Embryonic facial prominence (tissue), 1 donor: ENCODE results near the gene EFCAB13.
"Not testable (repeated sequence)": the region's sequence is repeated elsewhere in the genome, so short reads cannot be mapped to it uniquely, and the experiment has no call there.

Experiments used
- DNase-seq: peaks from one replicate; pipeline ENCODE4 v3.0.0-alpha.2; 2016; ENCODE audit errors: extremely low spot score

Gene EFCAB13

DNA sequence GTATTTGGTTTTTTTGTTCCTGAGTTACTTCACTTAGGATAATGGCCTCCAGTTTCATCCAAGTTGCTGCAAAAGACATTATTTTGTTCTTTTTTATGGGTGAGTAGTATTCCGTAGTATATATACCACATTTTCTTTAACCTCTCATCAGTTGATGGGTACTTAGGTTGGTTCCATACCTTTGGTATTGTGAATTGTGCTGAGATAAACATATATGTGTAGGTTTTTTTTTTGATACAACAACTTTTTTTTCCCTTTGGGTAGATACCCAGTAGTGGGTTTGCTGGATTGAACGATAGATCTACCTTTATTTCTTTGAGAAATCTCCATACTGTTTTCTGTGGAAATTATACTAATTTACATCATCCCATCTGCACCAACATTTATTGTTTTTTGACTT lies 6.8 kb downstream of the EFCAB13 start:
- no peak for DNase-seq

DNA sequence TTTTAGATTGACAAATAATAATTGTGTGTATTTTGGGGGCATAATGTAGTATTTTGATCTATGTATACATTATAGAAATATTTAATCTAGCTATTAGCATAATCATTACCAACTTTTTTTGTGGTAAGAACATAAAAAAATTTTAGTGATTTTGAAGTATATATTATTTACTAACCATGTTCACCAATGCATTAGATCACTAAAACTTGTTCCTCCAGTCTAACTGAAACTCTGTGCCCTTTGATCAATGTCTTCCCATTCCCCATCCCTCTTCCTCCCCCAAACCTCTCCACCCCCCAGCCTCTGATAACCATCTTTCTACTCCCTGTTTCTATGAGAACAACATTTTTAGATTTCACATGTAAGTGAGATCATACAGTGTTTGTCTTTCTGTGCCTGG lies 8.5 kb downstream of the EFCAB13 start:
- DNase-seq: no peak

- DNase-seq: no peak
Measured at GRCh38 chr17:47335101-47335936, 11.6 kb downstream of the EFCAB13 start.

DNA sequence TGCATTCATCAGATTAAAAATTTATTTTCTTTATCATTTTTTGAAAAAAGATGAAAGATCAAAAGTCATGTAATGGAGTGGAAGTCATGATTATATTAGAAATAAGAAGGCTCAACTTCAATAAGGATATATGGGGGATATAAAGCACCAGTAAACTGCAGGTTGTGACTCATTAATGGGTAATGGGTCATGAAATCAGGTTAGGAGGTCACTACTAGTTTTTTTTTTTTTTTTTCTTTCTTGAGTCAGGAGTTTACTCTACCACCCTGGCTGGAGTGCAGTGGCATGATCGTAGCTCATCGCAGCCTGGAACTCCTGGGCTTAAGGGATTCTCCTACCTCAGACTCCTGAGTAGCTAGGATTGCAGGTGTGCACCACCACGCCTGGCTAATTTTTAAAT lies 14.3 kb downstream of the EFCAB13 start:
- DNase-seq: no peak

DNA sequence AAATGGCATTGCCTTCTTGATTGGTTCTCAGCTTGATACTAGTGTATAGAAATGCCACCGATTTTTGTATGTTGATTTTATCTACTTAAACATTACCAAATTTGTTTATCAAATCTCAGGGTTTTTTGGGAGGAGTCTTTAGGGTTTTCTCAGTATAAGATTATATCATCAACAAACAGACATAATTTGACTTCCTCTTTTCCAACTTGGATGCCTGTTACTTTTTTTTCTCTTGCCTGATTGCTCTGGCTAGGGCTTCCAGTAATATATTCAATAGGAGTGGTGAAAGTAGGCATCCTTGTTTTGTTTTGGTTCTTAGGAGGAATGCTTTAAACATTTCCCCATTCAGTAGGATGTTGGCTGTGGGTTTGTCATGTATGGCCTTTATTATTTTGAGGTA lies 29.1 kb downstream of the EFCAB13 start:
- no peak for DNase-seq

DNA sequence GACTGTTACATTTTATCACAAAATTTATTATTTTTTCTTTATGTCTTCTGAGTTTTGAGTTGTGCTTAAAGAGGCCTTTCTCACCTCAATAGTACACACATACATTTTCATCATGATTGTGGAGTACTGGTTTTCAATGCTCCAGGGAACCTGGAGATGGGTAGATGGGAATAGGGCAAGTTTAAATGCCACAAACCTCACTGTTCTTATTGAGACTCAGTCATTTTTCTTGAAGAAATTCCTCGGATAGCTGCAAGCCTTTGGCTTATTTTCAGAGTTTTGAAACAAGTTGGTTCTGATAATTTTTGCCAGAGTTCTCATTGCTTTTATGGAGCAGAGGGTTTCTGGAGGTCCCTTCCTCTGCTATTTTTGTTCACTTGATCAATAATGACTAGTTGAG lies 34.9 kb downstream of the EFCAB13 start:
- DNase-seq: no peak

- DNase-seq: no peak
Measured at GRCh38 chr17:47363171-47363570, 39.4 kb downstream of the EFCAB13 start.

DNA sequence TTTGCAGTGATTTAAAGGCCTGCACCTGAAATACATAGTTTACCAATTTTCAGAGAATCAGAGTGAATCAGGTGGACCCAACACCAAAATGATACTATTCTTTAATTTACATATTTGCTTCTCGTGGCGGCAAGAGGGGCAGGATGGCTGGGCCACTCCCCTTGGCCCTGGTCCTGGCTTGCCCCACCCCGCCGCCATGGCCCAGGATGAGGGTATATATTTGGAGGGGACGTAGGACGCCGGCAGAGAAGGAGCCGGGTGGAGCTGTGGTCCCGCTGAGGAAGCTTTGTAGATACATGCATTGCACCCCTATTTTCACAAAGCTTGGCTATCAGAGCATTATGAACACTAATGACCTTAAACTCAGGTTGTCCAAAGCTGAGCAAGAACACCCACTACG lies 43.5 kb downstream of the EFCAB13 start:
- no peak for DNase-seq

DNA sequence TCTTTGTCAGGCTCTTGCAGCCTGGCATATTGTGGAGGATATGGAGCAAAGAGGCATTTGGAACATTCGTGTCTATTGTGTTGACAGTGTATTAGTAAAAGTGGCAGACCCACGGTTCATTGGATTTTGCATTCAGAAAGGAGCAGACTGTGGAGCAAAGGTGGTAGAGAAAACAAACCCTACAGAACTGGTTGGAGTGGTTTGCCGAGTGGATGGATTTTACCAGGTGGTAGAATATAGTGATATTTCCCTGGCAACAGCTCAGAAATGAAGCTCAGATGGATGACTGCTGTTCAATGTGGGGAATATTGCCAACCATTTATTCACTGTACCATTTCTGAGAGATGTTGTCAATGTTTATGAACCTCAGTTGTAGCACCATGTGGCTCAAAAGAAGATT lies 44.5 kb downstream of the EFCAB13 start:
- DNase-seq: no peak

DNA sequence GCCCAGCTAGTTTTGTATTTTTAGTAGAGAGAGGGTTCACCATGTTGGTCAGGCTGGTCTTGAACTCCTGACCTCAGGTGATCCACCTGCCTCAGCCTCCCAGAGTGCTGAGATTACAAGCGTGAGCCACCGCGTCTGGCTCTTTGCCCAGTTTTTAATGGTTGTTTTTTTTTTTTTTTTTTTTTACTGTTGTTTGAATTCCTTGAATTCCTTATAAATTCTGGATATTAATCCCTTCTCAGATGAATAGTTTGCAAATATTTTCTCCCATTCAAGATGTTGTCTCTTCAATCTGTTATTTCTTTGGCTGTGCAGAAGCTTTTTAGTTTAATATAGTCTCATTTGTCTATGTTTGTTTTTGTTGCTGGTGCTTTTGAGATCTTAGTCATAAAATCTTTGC lies 47.1 kb downstream of the EFCAB13 start:
- DNase-seq: not testable (repeated sequence)

- DNase-seq: no peak
Measured at GRCh38 chr17:47373002-47373401, 49.2 kb downstream of the EFCAB13 start.

- DNase-seq: no peak
Measured at GRCh38 chr17:47376247-47376646, 52.5 kb downstream of the EFCAB13 start.

DNA sequence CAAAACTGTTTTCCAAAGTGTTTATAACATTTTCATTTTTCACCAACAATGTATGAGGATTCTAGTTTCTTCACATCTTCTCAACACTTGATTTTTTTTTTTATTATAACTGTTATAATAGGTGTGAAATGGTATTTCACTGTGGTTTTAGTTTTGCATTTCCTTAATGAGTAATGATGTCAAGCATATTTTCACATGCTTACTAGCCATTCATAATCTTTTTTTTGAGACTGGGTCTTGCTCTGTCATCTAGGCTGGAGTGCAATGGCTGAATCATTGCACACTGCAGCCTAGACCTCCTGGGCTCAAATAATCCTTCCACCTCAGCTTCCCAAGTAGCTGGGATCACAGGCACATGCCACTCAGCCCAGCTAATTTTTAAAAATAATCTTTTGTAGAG lies 65.1 kb downstream of the EFCAB13 start:
- no peak for DNase-seq

DNA sequence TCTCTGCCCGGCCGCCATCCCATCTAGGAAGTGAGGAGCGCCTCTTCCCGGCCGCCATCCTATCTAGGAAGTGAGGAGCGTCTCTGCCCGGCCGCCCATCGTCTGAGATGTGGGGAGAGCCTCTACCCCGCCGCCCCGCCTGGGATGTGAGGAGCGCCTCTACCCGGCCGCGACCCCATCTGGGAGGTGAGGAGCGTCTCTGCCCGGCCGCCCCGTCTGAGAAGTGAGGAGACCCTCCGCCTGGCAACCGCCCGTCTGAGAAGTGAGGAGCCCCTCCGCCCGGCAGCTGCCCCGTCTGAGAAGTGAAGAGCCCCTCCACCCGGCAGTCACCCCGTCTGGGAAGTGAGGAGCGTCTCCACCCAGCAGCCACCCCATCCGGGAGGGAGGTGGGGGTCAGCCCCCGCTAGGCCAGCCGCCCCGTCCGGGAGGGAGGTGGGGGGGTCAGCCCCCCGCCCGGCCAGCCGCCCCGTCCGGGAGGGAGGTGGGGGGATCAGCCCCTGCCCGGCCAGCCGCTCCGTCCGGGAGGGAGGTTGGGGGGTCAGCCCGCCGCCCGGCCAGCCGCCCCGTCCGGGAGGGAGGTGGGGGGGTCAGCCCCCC lies 73.9 kb downstream of the EFCAB13 start:
- DNase-seq: not testable (repeated sequence)

- no peak for DNase-seq
Measured at GRCh38 chr17:47400333-47400732, 76.6 kb downstream of the EFCAB13 start.

DNA sequence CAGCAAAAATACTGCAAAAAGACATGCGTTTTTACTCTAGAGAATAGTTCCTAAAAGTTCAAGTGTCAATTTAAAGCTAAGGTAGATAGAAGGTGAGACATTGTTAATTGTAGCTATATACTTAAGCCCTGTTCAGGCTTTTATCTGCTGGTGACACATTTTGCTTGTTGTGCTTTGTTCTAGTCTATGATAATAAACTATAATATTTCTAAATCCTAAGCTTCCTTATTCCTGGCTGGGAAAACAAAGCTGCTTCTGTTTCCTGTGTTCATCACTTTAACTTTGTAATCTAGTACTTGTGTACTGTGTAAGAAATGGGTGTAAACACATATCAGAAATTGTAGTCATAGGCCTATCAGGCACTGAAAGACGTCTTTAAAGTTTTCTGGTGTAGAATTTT lies 77.3 kb downstream of the EFCAB13 start:
- no peak for DNase-seq

DNA sequence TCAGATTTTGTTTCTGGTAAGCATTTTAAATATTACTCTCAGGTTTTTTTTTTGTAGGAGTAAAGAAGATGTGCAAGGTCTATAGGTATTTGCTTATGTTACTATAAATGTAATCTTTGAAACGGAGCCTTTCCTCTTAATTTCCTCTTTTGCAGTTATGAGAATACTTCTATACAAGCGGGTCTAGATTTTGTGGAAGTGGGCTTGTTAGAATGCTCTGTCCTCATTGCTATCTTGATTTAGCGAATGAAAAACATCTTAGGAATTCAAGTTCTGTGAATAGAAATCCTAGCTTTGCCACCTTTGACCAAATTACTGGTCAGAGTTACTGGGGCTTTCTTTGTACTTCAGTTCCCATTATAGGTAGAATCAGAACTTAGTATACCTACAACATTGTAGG lies 80.3 kb downstream of the EFCAB13 start:
- DNase-seq: no peak

DNA sequence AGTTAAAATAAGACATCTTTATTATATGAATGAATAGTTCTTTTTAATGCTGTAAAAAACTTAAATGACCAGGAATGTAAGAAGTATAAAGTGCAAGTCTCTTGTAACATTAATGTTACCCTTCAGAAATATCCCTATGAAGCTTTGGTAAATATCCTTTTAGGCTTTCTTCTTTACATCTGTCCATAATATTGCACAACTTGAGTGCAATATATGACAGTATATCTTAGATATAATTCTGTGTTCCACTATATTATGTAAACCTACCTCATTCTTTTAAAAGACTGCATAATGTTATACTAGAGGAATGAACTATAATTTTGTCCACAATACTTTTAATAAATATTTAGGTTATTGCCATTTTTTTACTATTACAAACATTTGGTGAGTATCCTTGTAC lies 81.1 kb downstream of the EFCAB13 start:
- no peak for DNase-seq

- DNase-seq: no peak
Measured at GRCh38 chr17:47413872-47414271, 90.1 kb downstream of the EFCAB13 start.

DNA sequence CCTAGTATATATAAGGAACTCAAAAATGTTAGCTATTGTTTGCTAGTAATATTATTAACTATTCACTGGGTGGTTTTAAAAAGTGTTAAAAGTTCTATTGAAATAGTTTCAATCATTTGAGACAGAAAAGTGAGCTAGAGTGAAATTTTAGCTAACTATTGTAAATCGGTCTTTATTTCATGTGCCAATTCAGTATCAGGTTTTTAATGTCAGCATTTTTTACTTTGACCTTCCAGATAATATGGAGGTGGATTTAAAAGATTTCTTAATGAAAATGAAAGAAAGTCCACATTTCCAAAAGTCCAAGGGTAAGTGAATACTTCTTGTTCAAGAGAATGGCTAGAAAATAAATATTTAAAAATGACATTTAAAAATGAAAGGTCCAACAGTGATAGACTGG lies 90.9 kb downstream of the EFCAB13 start:
- no peak for DNase-seq

- no peak for DNase-seq
Measured at GRCh38 chr17:47423406-47424295, 99.9 kb downstream of the EFCAB13 start.

DNA sequence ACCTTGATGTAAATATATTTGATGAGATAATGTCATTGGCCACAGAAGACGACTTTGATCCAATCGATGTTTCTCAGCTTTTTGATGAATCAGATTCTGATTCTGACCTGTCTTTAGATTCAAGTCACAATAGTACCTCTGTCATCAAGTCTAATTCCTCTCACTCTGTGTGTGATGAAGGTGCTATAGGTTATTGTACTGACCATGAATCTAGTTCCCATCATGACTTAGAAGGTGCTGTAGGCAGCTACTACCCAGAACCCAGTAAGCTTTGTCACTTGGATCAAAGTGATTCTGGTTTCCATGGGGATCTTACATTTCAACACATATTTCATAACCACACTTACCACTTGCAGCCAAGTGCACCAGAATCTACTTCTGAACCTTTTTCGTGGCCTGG lies 101.5 kb downstream of the EFCAB13 start:
- DNase-seq: not testable (repeated sequence)
